AG04450 (cell line): ENCODE measurements around the gene CSNK1D. TPM values are rescaled to one million over a fixed set of nuclear protein-coding genes. Genes with fewer than 3 reads are reported as not detected.

Experiments used
- CTCF ChIA-PET: fragments of 300-600, 350-600 bp; formaldehyde crosslinking; extraction: SDS; loops from one replicate; lab custom pipeline; 2022; ENCODE audit warnings: antibody characterized with exemption, inconsistent platforms; lab: Charles Lee
- POLR2A ChIA-PET: fragments of 350-600 bp; formaldehyde crosslinking; extraction: SDS; loops from one replicate; lab custom pipeline; 2021; ENCODE audit warnings: antibody characterized with exemption, inconsistent platforms; lab: Yijun Ruan, JAX
- DNase-seq: peaks from one replicate; pipeline ENCODE4 v3.0.0-alpha.2; 2011; ENCODE audit warnings: low read depth, low spot score
- H3K27ac ChIP-seq: one replicate; pipeline ENCODE4 v1.5.1; 2012; ENCODE audit warnings: low read depth, low read length, control low read depth
- H3K27me3 ChIP-seq: one replicate; pipeline ENCODE4 v1.6.0; 2012; ENCODE audit warnings: low read length; ENCODE audit not compliant: control insufficient read depth, insufficient read depth
- H3K4me3 ChIP-seq: 2 replicates; pipeline ENCODE4 v1.5.1; 2011; ENCODE audit warnings: mild to moderate bottlenecking, low read depth, low read length, control low read depth
- H3K9me3 ChIP-seq: 2 replicates; pipeline ENCODE4 v1.5.1; 2012; ENCODE audit warnings: low read length; ENCODE audit not compliant: control insufficient read depth, insufficient read depth
- CTCF ChIP-seq: IDR thresholded peaks from 2 replicates; pipeline ENCODE4 v1.5.1; 2011; ENCODE audit warnings: low read depth, low read length, control low read depth, inconsistent platforms
- polyA plus RNA-seq: library from polyadenylated mRNA; depleted of rRNA; stranded (reverse); fragments of >200 nt; gene quantifications from 2 replicates; pipeline ENCODE4 v1.2.3, GENCODE V29; 2011

CSNK1D gene
- polyA plus RNA-seq, 1 experiment = 74.4 TPM

- H3K4me3 ChIP-seq = no peak overlapping the region
- no peak for DNase-seq
- CTCF ChIA-PET = no interaction called here
- H3K27me3 ChIP-seq = no peaks in the 10 kb centered on the region
- no peaks in the 10 kb centered on the region; the same call in 1 of the 2 replicates for H3K9me3 ChIP-seq
- H3K27ac ChIP-seq = no peak overlapping the region
- TF ChIP-seq CTCF = no peak
- POLR2A ChIA-PET = no interaction called here
Measured at GRCh38 chr17:82232876-82233785, 40.4 kb downstream of the CSNK1D start.

DNA sequence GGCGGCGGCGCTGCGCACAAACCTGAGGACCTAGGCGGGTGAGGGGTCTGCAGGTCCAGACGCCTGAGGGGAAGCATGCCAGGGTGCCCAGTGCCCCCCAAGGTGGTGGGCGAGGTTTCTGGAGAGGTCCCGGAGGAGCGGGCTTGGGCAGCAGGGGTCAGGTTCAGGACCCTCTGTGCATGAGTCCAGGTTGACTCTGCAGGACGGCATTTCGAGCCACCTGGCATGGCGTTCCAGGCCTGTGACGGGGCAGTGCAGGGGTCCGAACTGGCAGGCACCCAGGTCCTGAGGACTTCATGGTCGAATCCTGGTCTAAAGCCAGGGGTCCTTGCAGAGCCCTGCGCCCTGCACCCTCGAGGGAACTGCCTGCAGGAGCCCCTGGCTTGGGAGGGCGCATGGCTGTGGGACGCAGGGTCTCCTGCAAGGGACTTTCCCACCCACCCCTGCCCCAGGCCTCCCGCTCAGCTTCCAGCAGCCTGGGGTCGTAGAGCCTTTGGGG lies 41.1 kb downstream of the CSNK1D start:
- H3K27ac ChIP-seq = no peak overlapping the region

GRCh38 chr17:82231562-82232321 lies 41.8 kb downstream of the CSNK1D start:
- no peak for DNase-seq
- TF ChIP-seq CTCF = no peak
- peak overlapping the region; percentile 39 for H3K27ac ChIP-seq
- ChIA-PET CTCF (no interaction called here), POLR2A (interaction anchor here (0.6 to 1.0 kb wide), 5 partner anchors 9 to 133 kb away, joined by 3 to 4 read pairs (median 3); no protein-coding TSS in a partner anchor)
- H3K9me3 ChIP-seq = no peaks in the 10 kb centered on the region; the same call in 1 of the 2 replicates
- H3K27me3 ChIP-seq = no peaks in the 10 kb centered on the region
- H3K4me3 ChIP-seq = peak overlapping the region; percentile 76

More for the DNA sequence above, 41.1 kb downstream of the CSNK1D start:
- CTCF ChIA-PET = no interaction called here
- Histone ChIP-seq H3K27me3 (no peaks in the 10 kb centered on the region), H3K4me3 (peak overlapping the region; percentile 76), H3K9me3 (no peaks in the 10 kb centered on the region; the same call in 1 of the 2 replicates)
- POLR2A ChIA-PET = interaction anchor here (1.0 kb wide), 1 partner anchor 51 kb away, joined by 4 read pairs; no protein-coding TSS in a partner anchor
- no peak for DNase-seq
- no peak for TF ChIP-seq CTCF

DNA sequence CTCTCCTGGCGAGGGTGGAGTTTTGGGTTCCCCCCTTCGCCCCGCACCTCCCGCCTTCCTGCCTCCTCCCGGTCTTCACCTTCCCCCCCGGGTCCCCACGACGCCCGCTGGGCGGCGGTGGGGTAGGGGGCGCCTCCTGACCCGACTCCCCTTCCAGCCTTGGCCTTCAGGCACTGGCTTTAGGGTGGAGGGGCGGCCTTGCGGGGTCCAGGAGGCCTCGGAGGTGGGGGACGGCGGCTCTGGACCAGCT lies 42.3 kb downstream of the CSNK1D start:
- no peaks in the 10 kb centered on the region for H3K27me3 ChIP-seq
- H3K9me3 ChIP-seq = no peaks in the 10 kb centered on the region; the same call in 1 of the 2 replicates
- CTCF ChIA-PET = no interaction called here
- POLR2A ChIA-PET = interaction anchor here (0.6 to 1.0 kb wide), 3 partner anchors 12 to 132 kb away, joined by 3 read pairs; no protein-coding TSS in a partner anchor
- DNase-seq = no peak
- peak overlapping the region; percentile 76 for H3K4me3 ChIP-seq
- peak overlapping the region; percentile 39 for H3K27ac ChIP-seq
- no peak for TF ChIP-seq CTCF
